ENCODE data around the gene ATRAID. TPM values are rescaled to one million over a fixed set of nuclear protein-coding genes. Genes with fewer than 3 reads are reported as not detected.

Gene ATRAID
- total and polyA plus RNA-seq, 4 donors = 44.9 to 77.5 (median 48.9) TPM

DNA sequence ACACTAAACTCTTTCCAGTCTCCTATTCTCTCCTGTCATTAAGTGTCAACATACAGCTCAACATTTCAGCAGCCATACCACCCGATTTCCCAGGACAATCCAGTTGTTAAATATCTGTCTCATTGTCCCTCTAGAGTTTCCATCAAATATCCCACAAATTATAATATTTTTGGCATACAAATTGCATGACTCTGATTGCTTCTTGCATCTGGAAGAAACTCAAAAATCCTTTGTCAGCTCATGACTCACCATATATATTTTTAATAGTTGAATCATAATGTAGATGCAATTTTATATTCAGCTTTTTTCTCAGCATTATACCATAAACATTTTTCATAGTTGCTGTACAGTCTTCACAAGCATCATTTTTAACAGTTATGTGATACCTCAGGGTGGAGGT, 43.8 kb downstream of the ATRAID start:
- H3K36me3 ChIP-seq (ENCODE audit: control insufficient read depth in 4 of 4, insufficient read depth in 3 of 4, low read depth in 1 of 4, low read length in 3 of 4) = no peaks in the 10 kb centered on the region
- no peak for DNase-seq (ENCODE audit: low spot score)
- 27% methylated on average over 1 of the region's 1 CpG for WGBS
- no peak overlapping the region for H3K27ac ChIP-seq (ENCODE audit: low read depth in 1 of 2, low read length in 2 of 2)
- H3K4me3 ChIP-seq (ENCODE audit: low read depth in 1 of 3, low read length in 3 of 3) = no peak overlapping the region
- H3K4me1 ChIP-seq (ENCODE audit: control insufficient read depth in 4 of 4, insufficient read depth in 4 of 4, low read length in 3 of 4) = no peaks in the 10 kb centered on the region
- H3K9ac ChIP-seq (ENCODE audit: low read depth in 1 of 2, low read length in 2 of 2) = no peak overlapping the region
- H3K9me3 ChIP-seq (ENCODE audit: control insufficient read depth in 4 of 4, low read length in 3 of 4) = no peaks in the 10 kb centered on the region
- TF ChIP-seq SP1 (IDR thresholded peaks at IDR 0.05) = no peak
- TF ChIP-seq RAD21 (IDR thresholded peaks at IDR 0.05) = no peak
- TF ChIP-seq FOXA1 (IDR thresholded peaks at IDR 0.05) = no peak
- TF ChIP-seq FOXA2 (IDR thresholded peaks at IDR 0.05) = no peak
- TF ChIP-seq TAF1 (conservative IDR thresholded peaks at IDR 0.05) = no peak
- no peak for TF ChIP-seq EGR1 (IDR thresholded peaks at IDR 0.05; ENCODE audit: low read depth in 2 of 2)
- no peak for TF ChIP-seq HNF4G (IDR thresholded peaks at IDR 0.05)
- TF ChIP-seq GABPA (IDR thresholded peaks at IDR 0.05 in 1 of 2, conservative IDR thresholded peaks at IDR 0.05 in 1 of 2) = no peak
- no peak for TF ChIP-seq JUND (IDR thresholded peaks at IDR 0.05)
- H3K27me3 ChIP-seq (ENCODE audit: control insufficient read depth in 4 of 4, insufficient read depth in 4 of 4, low read length in 3 of 4) = peaks cover 0 to 12% (median 0%) of the 10 kb centered on the region in 4 donors

DNA sequence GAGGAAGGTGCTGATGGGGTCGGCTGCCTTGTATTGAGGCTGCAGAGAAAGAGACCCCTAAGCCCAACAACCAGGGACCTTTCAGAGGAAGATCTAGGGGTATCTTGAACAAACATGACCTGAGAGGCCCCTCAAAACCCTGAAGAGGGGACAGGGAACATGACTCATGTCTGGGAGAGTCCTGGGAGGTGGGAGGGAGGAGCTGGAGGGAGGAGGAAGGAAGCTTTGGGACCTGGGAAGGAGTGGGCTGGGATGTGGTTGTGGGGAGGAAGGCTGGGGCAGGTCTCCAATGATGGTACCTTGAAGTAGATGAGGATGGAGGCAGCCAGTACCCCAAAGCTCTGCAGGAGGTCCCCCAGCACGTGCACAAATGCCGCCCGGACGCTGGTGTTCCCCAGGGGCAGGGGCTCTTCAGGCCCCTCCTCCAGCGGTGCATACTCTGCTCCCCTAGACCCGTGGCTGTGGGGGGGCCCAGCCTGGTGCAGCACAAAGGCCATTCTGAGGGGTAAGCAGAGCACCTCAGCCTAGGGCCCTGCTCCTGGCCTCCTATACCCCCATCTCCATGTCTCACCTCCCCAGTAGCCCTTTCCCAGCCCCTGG, 45.1 kb downstream of the ATRAID start:
- H3K4me1 ChIP-seq (ENCODE audit: control insufficient read depth in 4 of 4, insufficient read depth in 4 of 4, low read length in 3 of 4) = peaks cover 0 to 3% (median 1%) of the 10 kb centered on the region in 4 donors
- no peak for DNase-seq (ENCODE audit: low spot score)
- no peaks in the 10 kb centered on the region for H3K36me3 ChIP-seq (ENCODE audit: control insufficient read depth in 4 of 4, insufficient read depth in 3 of 4, low read depth in 1 of 4, low read length in 3 of 4)
- H3K9me3 ChIP-seq (ENCODE audit: control insufficient read depth in 4 of 4, low read length in 3 of 4) = no peaks in the 10 kb centered on the region
- no peak for TF ChIP-seq HNF4G (IDR thresholded peaks at IDR 0.05)
- TF ChIP-seq, protein P1, sequence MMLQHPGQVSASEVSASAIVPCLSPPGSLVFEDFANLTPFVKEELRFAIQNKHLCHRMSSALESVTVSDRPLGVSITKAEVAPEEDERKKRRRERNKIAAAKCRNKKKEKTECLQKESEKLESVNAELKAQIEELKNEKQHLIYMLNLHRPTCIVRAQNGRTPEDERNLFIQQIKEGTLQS (IDR thresholded peaks at IDR 0.05) = no peak
- TF ChIP-seq, protein P2, sequence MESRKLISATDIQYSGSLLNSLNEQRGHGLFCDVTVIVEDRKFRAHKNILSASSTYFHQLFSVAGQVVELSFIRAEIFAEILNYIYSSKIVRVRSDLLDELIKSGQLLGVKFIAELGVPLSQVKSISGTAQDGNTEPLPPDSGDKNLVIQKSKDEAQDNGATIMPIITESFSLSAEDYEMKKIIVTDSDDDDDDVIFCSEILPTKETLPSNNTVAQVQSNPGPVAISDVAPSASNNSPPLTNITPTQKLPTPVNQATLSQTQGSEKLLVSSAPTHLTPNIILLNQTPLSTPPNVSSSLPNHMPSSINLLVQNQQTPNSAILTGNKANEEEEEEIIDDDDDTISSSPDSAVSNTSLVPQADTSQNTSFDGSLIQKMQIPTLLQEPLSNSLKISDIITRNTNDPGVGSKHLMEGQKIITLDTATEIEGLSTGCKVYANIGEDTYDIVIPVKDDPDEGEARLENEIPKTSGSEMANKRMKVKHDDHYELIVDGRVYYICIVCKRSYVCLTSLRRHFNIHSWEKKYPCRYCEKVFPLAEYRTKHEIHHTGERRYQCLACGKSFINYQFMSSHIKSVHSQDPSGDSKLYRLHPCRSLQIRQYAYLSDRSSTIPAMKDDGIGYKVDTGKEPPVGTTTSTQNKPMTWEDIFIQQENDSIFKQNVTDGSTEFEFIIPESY (IDR thresholded peaks at IDR 0.05) = no peak
- TF ChIP-seq EGR1 (IDR thresholded peaks at IDR 0.05; ENCODE audit: low read depth in 2 of 2) = no peak
- TF ChIP-seq SP1 (IDR thresholded peaks at IDR 0.05) = no peak
- no peak for TF ChIP-seq NR2F2 (IDR thresholded peaks at IDR 0.05)
- TF ChIP-seq RXRA (IDR thresholded peaks at IDR 0.05) = no peak
- TF ChIP-seq, protein P3, sequence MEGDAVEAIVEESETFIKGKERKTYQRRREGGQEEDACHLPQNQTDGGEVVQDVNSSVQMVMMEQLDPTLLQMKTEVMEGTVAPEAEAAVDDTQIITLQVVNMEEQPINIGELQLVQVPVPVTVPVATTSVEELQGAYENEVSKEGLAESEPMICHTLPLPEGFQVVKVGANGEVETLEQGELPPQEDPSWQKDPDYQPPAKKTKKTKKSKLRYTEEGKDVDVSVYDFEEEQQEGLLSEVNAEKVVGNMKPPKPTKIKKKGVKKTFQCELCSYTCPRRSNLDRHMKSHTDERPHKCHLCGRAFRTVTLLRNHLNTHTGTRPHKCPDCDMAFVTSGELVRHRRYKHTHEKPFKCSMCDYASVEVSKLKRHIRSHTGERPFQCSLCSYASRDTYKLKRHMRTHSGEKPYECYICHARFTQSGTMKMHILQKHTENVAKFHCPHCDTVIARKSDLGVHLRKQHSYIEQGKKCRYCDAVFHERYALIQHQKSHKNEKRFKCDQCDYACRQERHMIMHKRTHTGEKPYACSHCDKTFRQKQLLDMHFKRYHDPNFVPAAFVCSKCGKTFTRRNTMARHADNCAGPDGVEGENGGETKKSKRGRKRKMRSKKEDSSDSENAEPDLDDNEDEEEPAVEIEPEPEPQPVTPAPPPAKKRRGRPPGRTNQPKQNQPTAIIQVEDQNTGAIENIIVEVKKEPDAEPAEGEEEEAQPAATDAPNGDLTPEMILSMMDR (IDR thresholded peaks at IDR 0.05; ENCODE audit: low read depth, low read length, missing input control) = no peak
- H3K27ac ChIP-seq (ENCODE audit: low read depth in 1 of 2, low read length in 2 of 2) = no peak overlapping the region
- no peak overlapping the region for H3K9ac ChIP-seq (ENCODE audit: low read depth in 1 of 2, low read length in 2 of 2)
- no peak overlapping the region for H3K4me3 ChIP-seq (ENCODE audit: low read depth in 1 of 3, low read length in 3 of 3)
- WGBS = 74% methylated on average over 7 of the region's 7 CpGs
- peaks cover 0 to 24% (median 0%) of the 10 kb centered on the region in 4 donors for H3K27me3 ChIP-seq (ENCODE audit: control insufficient read depth in 4 of 4, insufficient read depth in 4 of 4, low read length in 3 of 4)

DNA sequence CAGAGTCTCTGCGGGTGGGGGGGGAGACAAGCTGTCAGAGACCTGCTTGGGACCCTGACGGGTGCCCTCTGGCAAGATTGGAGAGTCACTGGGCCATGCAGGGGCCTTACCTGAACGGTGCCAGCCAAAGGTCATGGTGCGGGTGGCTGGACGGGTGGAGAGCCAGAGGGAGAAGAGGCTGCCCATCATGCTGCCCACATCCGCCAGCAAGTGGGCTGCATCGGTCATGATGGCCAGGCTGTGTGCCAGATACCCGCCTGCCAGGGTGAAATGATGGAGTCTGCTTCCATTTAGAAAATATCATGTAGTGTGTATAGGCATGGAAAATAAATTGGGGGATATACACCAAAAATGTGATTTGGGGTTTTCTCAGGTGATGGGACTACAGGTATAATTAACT, 46.2 kb downstream of the ATRAID start:
- Histone ChIP-seq H3K36me3 (ENCODE audit: control insufficient read depth in 4 of 4, insufficient read depth in 3 of 4, low read depth in 1 of 4, low read length in 3 of 4) (no peaks in the 10 kb centered on the region), H3K9ac (ENCODE audit: low read depth in 1 of 2, low read length in 2 of 2) (no peak overlapping the region), H3K4me1 (ENCODE audit: control insufficient read depth in 4 of 4, insufficient read depth in 4 of 4, low read length in 3 of 4) (peaks cover 0 to 14% (median 10%) of the 10 kb centered on the region in 4 donors), H3K9me3 (ENCODE audit: control insufficient read depth in 4 of 4, low read length in 3 of 4) (no peaks in the 10 kb centered on the region), H3K27me3 (ENCODE audit: control insufficient read depth in 4 of 4, insufficient read depth in 4 of 4, low read length in 3 of 4) (peaks cover 0 to 24% (median 0%) of the 10 kb centered on the region in 4 donors), H3K27ac (ENCODE audit: low read depth in 1 of 2, low read length in 2 of 2) (no peak overlapping the region), H3K4me3 (ENCODE audit: low read depth in 1 of 3, low read length in 3 of 3) (no peak overlapping the region)
- WGBS = 86% methylated on average over 8 of the region's 8 CpGs
- no peak for DNase-seq (ENCODE audit: low spot score)
- no peak for TF ChIP-seq JUND (IDR thresholded peaks at IDR 0.05)
- TF ChIP-seq, protein P1 (IDR thresholded peaks at IDR 0.05) = no peak
- TF ChIP-seq HNF4G (IDR thresholded peaks at IDR 0.05) = no peak
